Fibroblast of lung (primary cell): ENCODE measurements around the gene TSSK2. TPM values are rescaled to one million over a fixed set of nuclear protein-coding genes. Genes with fewer than 3 reads are reported as not detected.

Experiments used
- DNase-seq, 2 donors: peaks; one replicate each; pipeline versions ENCODE4 v3.0.0 to v3.0.0-alpha.2; 2010; ENCODE audit warnings: low read depth in 2 of 2
- H2AFZ ChIP-seq: 2 replicates; pipeline ENCODE4 v1.5.1; 2012; ENCODE audit warnings: low read length, control low read depth, inconsistent platforms
- H3K27ac ChIP-seq: 2 replicates; pipeline ENCODE4 v1.5.1; 2011; ENCODE audit warnings: low read length, control low read depth; ENCODE audit not compliant: insufficient read depth
- H3K27me3 ChIP-seq: 2 replicates; pipeline ENCODE4 v1.5.1; 2011; ENCODE audit warnings: mild to moderate bottlenecking, low read length; ENCODE audit not compliant: control insufficient read depth, insufficient read depth
- H3K36me3 ChIP-seq: 2 replicates; pipeline ENCODE4 v1.5.1; 2011; ENCODE audit warnings: low read length; ENCODE audit not compliant: control insufficient read depth, insufficient read depth
- H3K4me1 ChIP-seq: 2 replicates; pipeline ENCODE4 v1.5.1; 2011; ENCODE audit warnings: low read length; ENCODE audit not compliant: control insufficient read depth, insufficient read depth; ENCODE audit errors: extremely low read depth
- H3K4me2 ChIP-seq: 2 replicates; pipeline ENCODE4 v1.5.1; 2011; ENCODE audit warnings: low read length, control low read depth; ENCODE audit not compliant: insufficient read depth; ENCODE audit errors: extremely low read depth
- H3K4me3 ChIP-seq, 4 experiments: fragments of 200-600 bp in 1 of 4; sonication (generic) in 1 of 4; replicated peaks in 1 of 4; 2 replicates each; pipeline ENCODE4 v1.5.1; 2011 to 2016; ENCODE audit warnings: low read length in 4 of 4, low read depth in 3 of 4, mild to moderate bottlenecking in 3 of 4, control low read depth in 2 of 4, inconsistent platforms in 1 of 4, mixed read lengths in 1 of 4; ENCODE audit not compliant: insufficient read depth in 1 of 4; ENCODE audit errors: control extremely low read depth in 1 of 4
- H3K79me2 ChIP-seq: 2 replicates; pipeline ENCODE4 v1.5.1; 2012; ENCODE audit warnings: mild to moderate bottlenecking, low read length, inconsistent platforms; ENCODE audit not compliant: control insufficient read depth, insufficient read depth
- H3K9ac ChIP-seq: 2 replicates; pipeline ENCODE4 v1.5.1; 2011; ENCODE audit warnings: mild to moderate bottlenecking, low read length, control low read depth; ENCODE audit not compliant: insufficient read depth
- H3K9me3 ChIP-seq: 2 replicates; pipeline ENCODE4 v1.5.1; 2012; ENCODE audit warnings: low read depth, low read length; ENCODE audit not compliant: control insufficient read depth, insufficient read depth
- H4K20me1 ChIP-seq: 2 replicates; pipeline ENCODE4 v1.5.1; 2011; ENCODE audit warnings: low read length; ENCODE audit not compliant: control insufficient read depth, insufficient read depth; ENCODE audit errors: extremely low read depth
- CTCF ChIP-seq, 2 donors: IDR thresholded peaks in 1 of 2; conservative IDR thresholded peaks in 1 of 2; 1 replicate in 1 of 2; 2 replicates in 1 of 2; pipeline ENCODE4 v1.5.1; 2011 to 2012; ENCODE audit warnings: low read length in 2 of 2, control low read depth in 1 of 2, inconsistent platforms in 1 of 2, low read depth in 1 of 2, mild to moderate bottlenecking in 1 of 2
- EZH2 ChIP-seq: IDR thresholded peaks from 2 replicates; pipeline ENCODE4 v1.5.1; 2012; ENCODE audit warnings: low read length, control low read depth, mild to moderate bottlenecking; ENCODE audit errors: missing control alignments
- polyA plus RNA-seq, 2 donors: library from polyadenylated mRNA; depleted of rRNA in 1 of 2; stranded (reverse) in 1 of 2; unstranded in 1 of 2; fragments of >200 nt; gene quantifications; 2 replicates each; pipeline ENCODE4 v1.2.1, GENCODE V29; 2011 to 2012; ENCODE audit warnings: missing spikeins in 1 of 2
- total RNA-seq: library from RNA; depleted of rRNA; stranded (reverse); fragments of >200 nt; gene quantifications from 2 replicates; pipeline ENCODE4 v1.2.1, GENCODE V29; 2014

TSSK2 gene
- total and polyA plus RNA-seq, 2 donors (not counting 1 experiment from before 2014, with no cell fraction given), result not detected

- Histone ChIP-seq H4K20me1 (no peaks in the 10 kb centered on the region), H3K9me3 (no peaks in the 10 kb centered on the region), H3K4me2 (no peak overlapping the region), H3K27ac (no peak overlapping the region), H2AFZ (no peak overlapping the region), H3K79me2 (no peaks in the 10 kb centered on the region), H3K9ac (no peak overlapping the region), H3K4me1 (no peaks in the 10 kb centered on the region), H3K27me3 (no peaks in the 10 kb centered on the region), H3K36me3 (peaks cover 12% of the 10 kb centered on the region), H3K4me3 (no peak overlapping the region)
- no peak for DNase-seq
- TF ChIP-seq CTCF (conservative IDR thresholded peaks at IDR 0.05 in 1 of 2, IDR thresholded peaks at IDR 0.05 in 1 of 2; ENCODE audit: low read depth in 1 of 2, low read length in 2 of 2) (no peak), EZH2 (no peak)
Measured at GRCh38 chr22:19132693-19133400, 1.7 kb downstream of the TSSK2 start.

GRCh38 chr22:19133561-19133960 is 2.5 kb downstream of the TSSK2 start:
- H3K4me2 ChIP-seq, result no peak overlapping the region
- no peak overlapping the region for H3K9ac ChIP-seq
- H3K27me3 ChIP-seq, result no peaks in the 10 kb centered on the region
- H3K9me3 ChIP-seq, result no peaks in the 10 kb centered on the region
- no peaks in the 10 kb centered on the region for H4K20me1 ChIP-seq
- no peak overlapping the region for H3K4me3 ChIP-seq
- no peak overlapping the region for H2AFZ ChIP-seq
- no peaks in the 10 kb centered on the region for H3K79me2 ChIP-seq
- no peak for DNase-seq
- TF ChIP-seq CTCF (conservative IDR thresholded peaks at IDR 0.05 in 1 of 2, IDR thresholded peaks at IDR 0.05 in 1 of 2; ENCODE audit: low read depth in 1 of 2, low read length in 2 of 2), result no peak
- no peak for TF ChIP-seq EZH2
- H3K27ac ChIP-seq, result no peak overlapping the region
- no peaks in the 10 kb centered on the region for H3K4me1 ChIP-seq
- peaks cover 14% of the 10 kb centered on the region for H3K36me3 ChIP-seq

- no peak for DNase-seq
- no peaks in the 10 kb centered on the region for H4K20me1 ChIP-seq
- H3K4me3 ChIP-seq, result no peak overlapping the region
- no peaks in the 10 kb centered on the region for H3K9me3 ChIP-seq
- no peak overlapping the region for H3K9ac ChIP-seq
- no peak overlapping the region for H2AFZ ChIP-seq
- no peak overlapping the region for H3K27ac ChIP-seq
- TF ChIP-seq CTCF (conservative IDR thresholded peaks at IDR 0.05 in 1 of 2, IDR thresholded peaks at IDR 0.05 in 1 of 2; ENCODE audit: low read depth in 1 of 2, low read length in 2 of 2), result no peak
- no peak for TF ChIP-seq EZH2
- H3K4me2 ChIP-seq, result no peak overlapping the region
- H3K79me2 ChIP-seq, result no peaks in the 10 kb centered on the region
- peaks cover 18% of the 10 kb centered on the region for H3K36me3 ChIP-seq
- H3K4me1 ChIP-seq, result no peaks in the 10 kb centered on the region
- no peaks in the 10 kb centered on the region for H3K27me3 ChIP-seq
Measured at GRCh38 chr22:19134176-19134831, 3.2 kb downstream of the TSSK2 start.
